Islet precursor cell (in vitro differentiated cells): ENCODE results near the gene CDCA7.
A peak's percentile ranks its signal among the peaks of the same experiment; 100 is the strongest.
"Not testable (repeated sequence)": the region's sequence is repeated elsewhere in the genome, so short reads cannot be mapped to it uniquely, and the experiment has no call there.

Experiments used
- DNase-seq: peaks from one replicate; pipeline ENCODE4 v3.0.0-alpha.2; 2018

CDCA7 gene

DNA sequence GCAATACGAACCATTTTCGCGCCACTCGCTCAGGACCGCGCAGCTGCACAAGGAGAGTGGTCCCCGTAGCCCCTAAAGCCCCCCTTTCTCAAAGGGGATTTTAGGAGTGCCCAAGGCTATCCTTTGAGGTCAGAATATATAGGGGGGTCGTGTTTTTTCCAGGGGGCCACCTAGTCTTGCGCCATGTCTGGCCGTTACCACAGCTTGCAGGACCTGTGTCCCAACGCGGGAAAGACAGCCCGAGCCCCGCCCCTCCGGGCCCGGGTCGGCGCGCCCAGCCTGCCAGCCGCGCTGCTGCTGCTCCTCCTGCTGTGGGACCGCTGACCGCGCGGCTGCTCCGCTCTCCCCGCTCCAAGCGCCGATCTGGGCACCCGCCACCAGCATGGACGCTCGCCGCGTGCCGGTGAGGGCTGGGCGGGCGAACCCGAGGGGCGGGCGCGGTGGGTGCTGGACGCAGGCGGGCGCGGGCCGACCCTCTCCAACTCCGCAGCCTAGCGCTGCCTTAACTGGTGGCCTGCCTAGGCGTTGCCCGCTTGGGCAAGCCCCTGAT, at the start of gene CDCA7:
TSS of gene CDCA7 (plus strand) at position 291 of the 550 bp plus-strand sequence. CDS start at position 383, 92 bp downstream.
- peak; percentile 91 for DNase-seq

DNA sequence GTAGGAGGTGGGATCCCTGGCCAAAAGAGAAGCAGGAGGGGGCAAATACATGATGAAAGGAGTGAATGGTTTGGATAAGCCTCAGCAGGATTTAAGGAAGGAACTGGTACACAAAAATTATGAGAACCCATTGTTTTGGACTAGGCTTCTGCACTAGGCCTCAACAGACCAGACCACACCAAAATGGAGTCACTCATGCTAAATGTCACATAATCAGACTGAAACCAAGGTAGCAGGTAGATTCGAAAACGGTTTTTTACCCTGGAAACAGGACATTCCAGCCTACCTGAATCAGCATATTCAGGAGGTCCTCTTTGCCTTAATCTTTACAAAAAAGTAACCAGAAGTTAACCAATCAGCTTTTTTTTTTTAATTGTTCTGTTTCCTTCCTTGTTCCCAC, 49.4 kb upstream of the CDCA7 start:
- no peak for DNase-seq

DNA sequence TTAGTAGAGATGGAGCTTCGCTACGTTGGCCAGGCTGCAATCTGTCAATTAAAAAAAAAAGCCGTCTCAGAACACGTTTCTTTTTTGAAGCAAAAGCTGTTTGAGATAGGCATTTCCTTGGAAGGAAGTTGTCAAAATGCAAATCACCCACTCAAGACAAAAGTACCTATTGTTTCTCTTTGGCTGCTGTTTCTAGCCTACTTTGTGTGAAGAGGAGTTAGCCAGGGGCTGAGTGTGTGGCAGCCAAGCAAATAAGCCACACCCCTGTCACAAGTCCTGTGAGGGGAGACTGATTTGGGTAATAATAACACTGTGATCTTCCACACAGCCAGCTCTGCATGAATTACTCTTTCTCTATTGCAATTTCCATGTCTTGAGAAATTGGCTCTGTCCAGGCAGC, 47.4 kb upstream of the CDCA7 start:
- DNase-seq: no peak

DNA sequence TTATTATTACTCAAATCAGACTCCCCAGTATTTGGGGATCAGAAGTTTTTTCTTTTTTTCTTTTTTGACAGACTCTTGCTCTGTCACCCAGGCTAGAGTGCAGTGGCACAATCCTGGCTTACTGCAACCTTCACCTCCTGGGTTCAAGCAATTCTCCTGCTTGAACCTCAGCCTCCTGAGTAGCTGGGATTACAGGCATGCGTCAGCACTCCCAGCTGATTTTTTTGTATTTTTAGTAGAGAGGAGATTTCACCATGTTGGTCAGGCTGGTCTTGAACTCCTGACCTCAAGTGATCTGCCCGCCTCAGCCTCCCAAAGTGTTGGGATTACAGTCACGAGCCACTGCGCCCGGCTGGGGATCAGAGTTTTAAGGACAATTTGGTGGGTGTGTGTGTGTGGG, 45.3 kb upstream of the CDCA7 start:
- not testable (repeated sequence) for DNase-seq

DNA sequence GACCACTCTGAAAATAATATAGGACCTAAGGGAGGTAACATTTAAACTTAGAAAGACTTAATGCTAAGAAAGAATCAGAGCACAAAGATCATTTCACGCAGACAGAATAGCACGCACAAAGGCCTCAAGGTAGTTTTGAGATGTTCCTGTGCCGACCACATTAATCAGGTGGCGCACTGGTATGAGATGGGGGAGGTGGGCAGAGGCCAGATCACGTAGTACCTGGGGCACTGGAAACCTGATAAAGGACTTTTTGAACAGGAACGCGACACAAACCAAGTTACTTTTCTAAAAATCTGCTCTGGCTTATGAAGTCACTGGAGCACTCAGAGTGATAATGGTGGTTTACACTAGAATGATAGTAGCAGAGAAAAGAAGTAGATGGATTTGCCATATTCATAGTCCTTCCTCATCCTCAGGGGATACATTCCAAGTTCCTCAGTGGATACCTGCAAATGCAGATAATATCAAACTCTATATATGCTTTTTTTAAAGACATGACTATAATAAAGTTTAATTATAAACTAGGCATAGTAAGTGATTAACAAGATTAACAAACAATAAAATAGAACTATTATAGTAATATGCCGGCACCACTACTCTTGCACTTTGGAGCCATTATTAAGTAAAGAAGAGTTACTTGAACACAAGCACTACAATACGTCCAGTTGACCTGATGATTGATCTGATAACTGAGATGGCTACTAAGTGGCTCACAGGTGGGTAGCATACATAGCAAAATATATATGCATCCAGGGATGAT, 42.6 kb upstream of the CDCA7 start:
- no peak for DNase-seq

DNA sequence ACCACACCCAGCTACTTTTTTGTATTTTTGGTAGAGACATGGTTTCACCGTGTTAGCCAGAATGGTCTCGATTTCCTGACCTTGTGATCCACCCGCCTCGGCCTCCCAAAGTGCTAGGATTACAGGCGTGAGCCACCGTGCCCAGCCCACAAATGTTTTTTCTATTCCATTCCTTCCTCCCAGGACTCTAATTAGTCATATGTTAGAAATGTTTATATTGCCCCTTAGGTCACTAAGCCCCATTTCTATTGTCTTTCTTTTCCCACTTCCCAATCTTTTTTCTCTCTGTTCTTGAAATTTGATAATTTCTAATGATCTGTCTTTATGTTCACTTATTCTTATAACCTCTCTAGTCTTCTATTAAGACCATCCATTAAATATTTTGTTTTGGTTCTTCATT, 31.3 kb upstream of the CDCA7 start:
- no peak for DNase-seq

DNA sequence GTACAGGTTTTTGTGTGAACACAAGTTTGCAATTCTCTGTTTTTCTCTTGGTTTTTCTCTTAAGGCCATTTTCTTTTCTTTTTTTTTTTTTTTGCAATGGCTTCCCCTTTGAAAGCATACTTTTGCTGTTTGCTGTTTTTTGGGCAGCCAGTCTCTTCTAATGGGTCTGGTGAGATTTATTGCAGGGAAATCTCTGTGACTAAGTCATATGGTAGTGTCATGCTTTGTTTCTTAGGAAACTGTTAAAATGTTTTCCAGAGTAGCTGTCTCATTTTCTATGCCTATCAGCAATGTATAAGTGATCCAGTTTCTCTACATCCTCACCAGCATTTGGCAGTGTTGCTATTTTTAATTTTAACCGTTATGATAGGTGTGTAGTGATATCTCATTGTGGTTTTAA, 27.9 kb upstream of the CDCA7 start:
- no peak for DNase-seq

DNA sequence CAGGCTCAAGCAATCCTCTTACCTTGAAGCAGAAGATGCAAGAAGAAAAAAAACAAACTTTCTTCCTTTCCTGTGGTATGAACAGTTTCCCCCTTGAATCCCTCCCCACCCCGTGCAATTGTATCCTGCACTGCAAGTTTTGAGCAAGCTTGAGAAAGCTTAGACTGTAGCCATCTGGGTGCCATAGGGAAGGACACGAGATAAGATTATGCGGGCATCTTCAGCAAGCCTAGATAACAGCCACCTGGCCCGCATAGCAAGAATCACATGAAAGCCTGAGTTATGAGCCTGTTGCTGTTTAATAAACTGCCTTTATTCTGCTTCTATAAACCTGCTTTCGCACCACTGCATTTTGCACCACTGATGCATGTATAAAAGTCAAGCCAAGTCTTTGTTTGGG, 27.3 kb upstream of the CDCA7 start:
- no peak for DNase-seq

DNA sequence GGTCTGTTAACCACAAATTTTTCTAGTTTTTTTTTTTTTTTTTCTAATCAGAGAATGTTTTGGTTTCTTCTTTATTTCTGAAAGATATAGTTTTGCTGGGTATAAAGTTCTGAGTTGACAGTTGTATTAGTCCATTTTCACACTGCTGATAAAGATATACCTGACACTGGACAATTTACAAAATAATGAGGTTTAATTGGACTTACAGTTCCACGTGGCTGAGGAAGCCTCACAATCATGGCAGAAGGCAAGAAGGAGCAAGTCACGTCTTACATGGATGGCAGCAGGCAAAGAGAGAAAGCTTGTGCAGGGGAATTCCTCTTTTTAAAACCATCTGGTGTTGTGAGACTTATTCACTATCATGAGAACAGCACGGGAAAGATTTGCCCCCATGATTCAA, 21.7 kb upstream of the CDCA7 start:
- DNase-seq: not testable (repeated sequence)

DNA sequence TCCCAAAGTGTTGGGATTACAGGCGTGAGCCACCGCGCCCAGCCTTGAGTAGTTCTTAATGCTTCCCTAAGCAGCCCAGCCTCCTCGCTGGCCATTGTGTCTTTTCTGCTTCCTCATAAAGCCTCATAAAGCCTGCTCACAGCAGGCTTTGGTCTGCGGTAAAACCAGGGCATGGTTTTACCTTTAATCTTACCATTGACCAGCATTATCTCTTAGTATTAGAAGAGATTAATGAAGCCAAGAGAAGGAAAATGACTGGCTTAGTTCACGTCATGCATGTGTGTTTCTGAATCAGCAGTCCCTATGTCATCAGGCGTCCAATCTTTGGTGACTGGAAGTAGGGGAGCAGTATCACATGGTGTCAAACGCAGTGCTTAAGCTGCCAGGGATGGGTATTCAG, 14.9 kb upstream of the CDCA7 start:
- no peak for DNase-seq

DNA sequence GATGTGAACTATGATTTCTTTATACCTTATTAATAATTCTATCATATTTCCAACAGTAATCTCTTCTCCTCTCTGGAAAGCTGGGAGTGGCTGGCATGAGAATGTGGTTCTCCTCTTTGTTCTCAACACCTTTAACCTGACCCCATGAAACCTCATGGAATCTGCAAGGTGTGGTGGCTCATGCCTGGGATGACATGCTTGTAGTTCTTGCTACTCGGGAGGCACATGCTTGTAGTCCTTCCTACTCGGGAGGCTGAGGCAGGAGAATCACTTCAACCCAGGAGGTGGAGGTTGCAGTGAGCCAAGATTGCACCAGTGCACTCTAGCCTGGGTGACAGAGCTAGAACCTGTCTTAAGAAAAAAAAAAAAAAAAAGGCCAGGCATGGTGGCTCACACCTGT, 10.8 kb upstream of the CDCA7 start:
- DNase-seq: no peak

DNA sequence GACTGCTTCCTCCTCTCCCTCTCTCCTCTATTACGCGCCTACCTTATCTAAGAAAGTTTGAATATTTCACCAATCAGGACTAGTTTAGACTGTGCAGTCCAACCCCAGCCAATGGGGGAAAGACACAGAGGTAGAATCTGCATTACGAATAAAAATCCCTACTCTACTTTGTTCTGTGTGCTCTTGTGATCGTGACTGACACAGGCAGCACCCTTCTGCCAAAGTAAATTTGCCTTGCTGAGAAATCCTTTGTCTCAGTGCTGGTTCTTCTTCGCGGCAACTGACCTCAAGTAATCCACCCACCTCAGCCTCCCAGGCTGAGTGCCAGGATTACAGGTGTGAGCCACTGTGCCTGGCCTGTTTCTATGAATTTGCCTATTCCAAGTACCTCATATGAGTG, 8.6 kb upstream of the CDCA7 start:
- DNase-seq: no peak

DNA sequence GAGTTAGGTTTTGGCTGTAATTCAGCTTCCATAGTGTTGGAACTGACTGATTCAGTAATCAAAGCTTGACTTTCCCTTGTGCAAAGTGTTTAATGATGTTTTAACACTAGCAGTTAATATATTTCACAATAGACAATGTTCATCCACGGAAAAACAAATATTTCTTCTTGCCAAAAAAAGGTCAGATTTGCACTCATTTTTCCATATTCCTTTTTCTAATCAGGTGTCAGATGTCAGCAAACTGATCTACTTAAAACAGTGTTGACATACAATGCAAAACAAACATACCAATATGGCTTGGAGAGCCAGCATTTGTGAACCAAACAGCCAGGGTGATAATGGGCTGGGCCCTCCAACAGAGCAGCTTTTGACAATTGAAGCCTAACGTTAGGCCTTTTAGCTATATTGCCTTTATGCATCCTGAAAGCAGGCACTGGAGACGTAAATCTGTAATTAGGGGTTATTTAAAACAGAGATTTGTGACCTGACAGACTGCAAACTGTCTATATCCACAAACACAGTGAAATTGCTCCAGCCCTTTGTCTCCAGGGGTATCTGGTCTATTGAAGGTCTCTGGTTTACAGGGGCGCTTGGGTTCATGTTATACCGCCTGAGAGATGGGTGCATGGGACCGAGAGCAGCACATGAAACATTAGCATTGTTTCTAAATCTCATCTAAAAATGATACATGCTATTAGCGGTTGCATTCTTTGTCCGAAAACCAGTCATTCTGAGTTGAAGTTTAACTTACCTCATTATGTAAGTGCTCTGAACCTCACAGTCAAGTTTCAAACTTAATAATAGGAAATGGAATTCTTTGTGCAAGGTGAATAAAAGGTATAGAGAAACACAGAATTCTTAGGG, 7.1 kb upstream of the CDCA7 start:
- DNase-seq: no peak

DNA sequence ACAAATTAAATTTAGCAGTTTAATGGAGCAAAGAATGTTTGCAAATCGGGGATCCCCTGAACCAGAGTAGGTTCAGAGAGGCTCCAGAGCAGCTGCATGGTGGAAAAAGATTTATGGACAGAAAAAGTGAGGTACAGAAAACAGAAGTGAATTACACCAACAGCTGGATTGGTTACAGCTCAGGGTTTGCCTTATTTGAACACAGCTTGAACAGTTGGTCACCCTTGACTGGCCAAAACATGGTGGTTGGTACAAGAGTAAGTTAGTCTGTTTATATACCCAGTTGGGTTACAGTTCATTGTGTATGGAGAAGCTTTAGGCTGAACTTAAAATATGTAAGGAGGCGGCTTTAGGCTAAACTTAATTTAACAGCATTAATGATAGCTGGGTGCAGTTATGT, 5.4 kb upstream of the CDCA7 start:
- no peak for DNase-seq

DNA sequence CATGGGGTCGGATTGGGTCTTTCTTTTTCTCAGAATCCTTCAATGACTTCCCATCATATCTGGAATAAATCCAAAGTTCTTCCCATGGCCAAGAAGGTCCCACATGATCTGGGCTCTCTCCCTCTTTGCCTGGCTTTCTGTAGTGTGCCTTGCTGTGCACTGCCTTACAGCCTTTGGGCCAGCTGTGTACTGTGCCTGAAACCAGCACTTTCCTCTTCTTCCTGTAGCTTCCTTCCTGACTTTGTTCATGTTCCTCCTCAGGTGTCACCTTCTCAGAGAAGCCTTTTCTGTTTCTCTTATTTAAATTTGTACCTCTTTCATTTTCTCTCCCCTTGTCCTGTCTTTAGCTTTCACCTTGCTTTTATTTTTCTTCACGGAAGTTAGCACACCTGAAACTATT, 4.3 kb upstream of the CDCA7 start:
- no peak for DNase-seq

DNA sequence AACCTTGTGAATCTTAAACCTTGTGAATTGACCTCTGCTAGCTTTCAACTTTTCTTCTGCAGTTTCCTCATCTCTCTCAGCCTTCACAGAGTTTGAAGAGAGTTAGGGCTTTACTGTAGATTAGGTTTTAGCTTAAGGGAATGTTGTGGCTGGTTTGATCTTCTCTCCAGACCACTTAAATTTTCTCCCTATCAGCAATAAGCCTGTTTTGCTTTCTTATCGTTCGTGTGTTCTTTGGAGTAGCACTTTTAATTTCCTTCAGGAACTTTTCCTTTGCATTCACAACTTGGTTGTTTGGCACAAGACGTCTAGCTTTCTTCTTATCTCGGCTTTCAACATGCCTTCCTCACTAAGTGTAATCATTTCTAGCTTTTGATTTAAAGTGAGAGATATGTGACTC, 2.8 kb upstream of the CDCA7 start:
- no peak for DNase-seq

DNA sequence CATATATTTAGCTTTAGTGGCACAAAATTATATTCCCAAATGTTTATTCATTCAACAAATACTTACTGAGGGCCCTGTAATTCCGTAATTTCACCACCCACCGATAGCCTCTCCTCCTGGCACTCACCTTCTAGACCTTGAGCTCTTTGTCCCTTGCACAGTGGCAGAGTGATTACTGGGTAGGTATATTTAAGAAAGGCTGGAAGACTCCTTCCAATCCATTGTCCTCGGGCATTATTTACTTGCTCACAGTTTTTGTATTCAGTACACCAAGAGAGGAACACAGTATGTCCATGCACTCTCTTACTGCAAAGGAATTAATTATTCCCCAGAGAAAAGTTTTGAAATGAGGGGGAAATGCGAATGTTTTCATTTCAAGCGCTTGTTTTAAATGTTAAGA, 1.1 kb upstream of the CDCA7 start:
- DNase-seq: no peak

DNA sequence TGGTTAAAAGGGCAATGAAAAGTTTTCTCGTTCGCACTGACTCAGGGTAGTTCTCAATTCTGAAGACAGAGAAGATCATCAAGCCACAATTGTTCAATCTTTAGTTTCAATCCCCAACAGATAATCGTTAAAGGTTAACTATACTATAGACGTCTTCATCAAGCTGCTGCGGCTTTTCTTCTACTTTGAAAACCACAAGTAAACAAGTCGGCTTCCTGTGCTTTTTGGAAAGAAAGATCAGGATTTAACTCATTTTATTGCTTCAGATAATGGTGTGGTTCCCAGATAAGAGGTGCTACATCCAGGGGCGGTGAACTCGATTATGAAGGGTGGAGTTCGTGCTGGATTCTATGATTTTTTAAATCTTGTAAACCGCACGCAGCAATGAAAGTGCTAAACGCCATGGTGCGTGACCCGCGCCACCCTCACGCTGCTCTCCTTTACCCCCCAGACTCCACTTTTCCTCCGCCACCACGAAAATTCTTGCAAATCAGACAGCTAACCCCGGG, 545 bp upstream of the CDCA7 start:
- no peak for DNase-seq

DNA sequence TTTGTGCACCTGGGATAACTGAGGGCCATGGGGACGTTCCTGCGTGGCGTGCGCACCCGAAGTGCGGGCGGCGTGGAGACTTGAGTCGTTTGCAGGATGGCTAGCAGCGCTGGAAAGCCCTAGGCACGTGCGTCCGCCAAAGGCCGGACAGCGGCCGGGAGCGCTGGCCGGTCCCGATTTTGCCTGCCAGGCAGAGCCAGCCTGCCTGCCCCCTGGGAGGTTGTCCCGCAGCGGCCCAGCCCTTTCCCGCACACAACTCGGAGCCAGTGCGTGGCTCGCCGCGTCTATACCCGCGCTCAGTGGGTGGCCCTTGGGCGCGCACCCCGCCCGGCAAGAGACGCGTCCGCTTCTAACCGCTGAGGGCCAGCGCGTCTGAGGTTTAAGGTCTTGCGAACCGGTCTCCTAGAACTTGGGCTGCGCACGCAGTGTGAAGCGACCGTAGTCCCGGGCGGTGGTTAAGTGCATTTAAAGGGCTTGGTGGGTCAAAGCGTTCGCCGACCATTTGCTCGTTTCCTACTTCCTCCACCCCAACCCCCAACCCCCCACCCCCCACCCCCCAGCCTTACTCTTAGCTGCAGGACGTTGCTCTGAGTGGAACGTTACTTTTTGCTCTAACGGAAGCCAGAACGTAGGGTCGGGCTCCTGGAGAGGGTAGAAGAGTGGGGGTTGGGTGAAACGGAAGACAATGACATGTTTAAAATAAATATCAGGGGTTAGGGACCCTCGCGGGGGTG, 627 bp downstream of the CDCA7 start:
- DNase-seq: peak; percentile 83

DNA sequence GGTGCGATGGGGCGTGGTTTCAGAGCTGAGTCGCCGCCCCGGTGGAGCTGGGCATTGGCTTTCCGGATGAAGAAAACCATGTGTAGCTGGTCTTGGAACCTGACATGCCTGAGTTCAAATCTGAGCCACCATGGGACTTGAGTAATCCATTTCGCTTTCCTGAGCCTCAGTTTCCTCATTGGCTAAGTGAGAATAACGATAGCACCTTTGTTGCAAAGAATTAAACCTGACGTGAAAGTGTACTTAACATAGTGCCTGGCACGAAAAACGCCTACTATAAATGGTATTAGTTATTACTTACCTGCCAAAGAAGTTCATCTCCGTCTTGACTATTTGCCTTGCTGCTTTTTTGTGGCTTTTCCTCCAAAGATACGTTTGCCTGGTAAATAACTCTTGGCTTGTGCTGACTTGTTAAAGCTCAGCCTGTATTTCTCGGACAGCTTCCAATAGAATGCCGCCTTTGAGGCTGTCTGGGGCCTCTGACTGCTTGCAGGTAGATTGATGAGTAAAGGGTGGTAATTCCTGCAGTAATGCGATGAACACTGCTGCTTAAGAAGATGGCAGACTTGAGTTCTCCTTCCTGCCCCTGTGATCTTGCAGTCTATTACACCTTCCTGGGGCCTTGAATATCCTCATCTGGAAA, 1.3 kb downstream of the CDCA7 start:
- DNase-seq: no peak

DNA sequence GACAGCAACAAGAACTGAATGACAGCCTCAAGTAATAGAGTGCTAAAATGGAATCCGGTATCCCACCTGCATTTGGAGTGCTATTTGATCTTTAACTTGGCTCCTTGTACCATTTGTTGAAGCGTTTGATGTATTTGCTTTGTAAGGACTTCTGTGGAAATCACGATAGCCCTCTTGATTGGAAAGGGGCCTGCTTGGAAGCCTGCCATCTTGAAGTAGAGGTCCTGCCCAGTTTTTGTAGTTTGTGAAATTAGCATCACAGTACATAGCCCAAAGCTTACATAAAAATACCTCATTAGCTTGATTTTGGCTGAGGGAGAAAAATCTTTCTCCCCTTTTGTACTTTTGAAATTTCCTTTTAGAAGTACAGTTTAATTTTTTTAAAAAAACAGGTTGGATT, 2.7 kb downstream of the CDCA7 start:
- no peak for DNase-seq

DNA sequence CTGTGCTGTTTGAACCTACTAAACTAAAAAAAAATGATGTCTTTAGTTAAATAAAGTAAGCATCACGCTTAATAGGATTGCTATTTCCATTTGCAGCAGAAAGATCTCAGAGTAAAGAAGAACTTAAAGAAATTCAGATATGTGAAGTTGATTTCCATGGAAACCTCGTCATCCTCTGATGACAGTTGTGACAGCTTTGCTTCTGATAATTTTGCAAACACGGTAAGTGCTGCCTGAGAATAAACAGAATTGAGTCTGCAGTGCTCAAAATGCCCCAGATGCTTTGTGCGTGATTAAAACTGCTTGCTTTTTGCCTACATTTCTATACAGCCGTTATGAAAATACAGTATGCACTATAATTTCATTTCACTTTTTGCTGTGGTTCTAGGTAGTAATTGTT, 3.9 kb downstream of the CDCA7 start:
- DNase-seq: no peak

DNA sequence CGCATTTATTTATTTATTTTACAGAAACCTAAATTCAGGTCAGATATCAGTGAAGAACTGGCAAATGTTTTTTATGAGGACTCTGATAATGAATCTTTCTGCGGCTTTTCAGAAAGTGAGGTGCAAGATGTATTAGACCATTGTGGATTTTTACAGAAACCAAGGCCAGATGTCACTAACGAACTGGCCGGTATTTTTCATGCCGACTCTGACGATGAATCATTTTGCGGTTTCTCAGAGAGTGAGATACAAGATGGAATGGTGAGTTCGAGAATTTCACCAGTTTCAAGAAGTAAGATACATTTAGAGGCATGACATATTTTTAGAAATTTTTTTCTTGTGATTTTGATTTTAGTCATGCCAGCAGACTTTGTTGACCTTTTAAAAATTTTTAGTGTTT, 4.6 kb downstream of the CDCA7 start:
- no peak for DNase-seq
